GM12878 (cell line): Measurements from ENCODE around the gene STK33. TPM values are rescaled to one million over a fixed set of nuclear protein-coding genes. Genes with fewer than 3 reads are reported as not detected.

ENCODE experiments used
- ATAC-seq: fragments of 200-7000 bp; cut with Tn5 transposase; 3 replicates; pipeline ENCODE4 v1.9.1; 2020; ENCODE audit warnings: mild to moderate bottlenecking, moderate library complexity
- BruUV-seq: library from RNA; stranded (reverse); fragments of 400-500 nt; replicated peaks from 2 replicates; lab custom pipeline; 2021; lab: Mats Ljungman, UMichigan
- CTCF ChIA-PET: fragments of 300-600 bp; sonication (Branson Sonifier 250); formaldehyde crosslinking; extraction: SDS; loops from one replicate; lab custom pipeline; 2021; ENCODE audit warnings: inconsistent platforms; lab: Yijun Ruan, JAX
- POLR2A ChIA-PET: fragments of 350-600 bp; formaldehyde crosslinking; extraction: SDS; loops from one replicate; lab custom pipeline; 2021; ENCODE audit warnings: inconsistent platforms; lab: Charles Lee
- RAD21 ChIA-PET: fragments of 300-600 bp; sonication (Branson Sonifier 250); formaldehyde crosslinking; loops from one replicate; lab custom pipeline; 2023; ENCODE audit warnings: antibody characterized with exemption; ENCODE audit not compliant: unreplicated experiment; lab: Charles Lee
- SMC1A ChIA-PET: fragments of 300-600 bp; sonication (Branson Sonifier 250); formaldehyde crosslinking; loops from one replicate; lab custom pipeline; 2023; ENCODE audit not compliant: unreplicated experiment, uncharacterized antibody; lab: Charles Lee
- DNase-seq: peaks from one replicate; pipeline ENCODE4 v3.0.0-alpha.2; 2011; ENCODE audit warnings: low read depth, low spot score
- FAIRE-seq: peaks from 3 replicates; lab custom pipeline; 2011; peaks lifted over from hg19 to GRCh38; lab: Jason Lieb, UNC
- H2AFZ ChIP-seq: 2 replicates; pipeline ENCODE4 v1.6.0; 2011; ENCODE audit warnings: low read depth, low read length, control low read depth; ENCODE audit not compliant: control insufficient read depth
- H3K27ac ChIP-seq: 2 replicates; pipeline ENCODE4 v1.5.1; 2011; ENCODE audit warnings: control low read depth; ENCODE audit not compliant: control insufficient read depth, insufficient read depth
- H3K27me3 ChIP-seq, 2 experiments: replicated peaks in 1 of 2; 2 replicates each; pipeline versions ENCODE4 v1.6.0 to v1.6.1; 2011; ENCODE audit warnings: low read length in 1 of 2; ENCODE audit not compliant: control insufficient read depth in 2 of 2, insufficient read depth in 2 of 2
- H3K36me3 ChIP-seq, 2 experiments: 2 replicates each; pipeline ENCODE4 v1.5.1; 2011; ENCODE audit warnings: low read length in 1 of 2; ENCODE audit not compliant: control insufficient read depth in 2 of 2, insufficient read depth in 2 of 2
- H3K4me1 ChIP-seq: 2 replicates; pipeline ENCODE4 v1.6.1; 2011; ENCODE audit warnings: mild to moderate bottlenecking, low read length, moderate library complexity, mixed read lengths; ENCODE audit not compliant: control insufficient read depth, insufficient read depth
- H3K4me2 ChIP-seq: 2 replicates; pipeline ENCODE4 v1.6.0; 2011; ENCODE audit warnings: control low read depth; ENCODE audit not compliant: control insufficient read depth, insufficient read depth
- H3K4me3 ChIP-seq: fragments of 200-600 bp; sonication (generic); 2 replicates; pipeline ENCODE4 v1.5.1; 2016
- H3K79me2 ChIP-seq: 2 replicates; pipeline ENCODE4 v1.6.0; 2011; ENCODE audit warnings: low read length; ENCODE audit not compliant: control insufficient read depth, insufficient read depth
- H3K9ac ChIP-seq: 2 replicates; pipeline ENCODE4 v1.8.0; 2011; ENCODE audit warnings: low read length, control low read depth, mixed read lengths; ENCODE audit not compliant: control insufficient read depth, insufficient read depth
- H3K9me3 ChIP-seq: replicated peaks from 3 replicates; pipeline ENCODE4 v1.5.1; 2011; ENCODE audit warnings: mild to moderate bottlenecking, low read length; ENCODE audit not compliant: control insufficient read depth, insufficient read depth
- H4K20me1 ChIP-seq: 2 replicates; pipeline ENCODE4 v1.6.0; 2011; ENCODE audit not compliant: control insufficient read depth, insufficient read depth
- ASH2L ChIP-seq: fragments of 300-600, 200-600 bp; sonication (generic); IDR thresholded peaks from 2 replicates; pipeline ENCODE4 v1.6.1; 2017; ENCODE audit warnings: low read depth, mild to moderate bottlenecking, borderline replicate concordance
- ATF7 ChIP-seq: fragments of 450-650 bp; IDR thresholded peaks from 2 replicates; pipeline ENCODE4 v1.6.1; 2016; ENCODE audit warnings: low read depth, mild to moderate bottlenecking
- BACH1 ChIP-seq: fragments of 450-650 bp; IDR thresholded peaks from 2 replicates; pipeline ENCODE4 v1.6.1; 2017; ENCODE audit warnings: mild to moderate bottlenecking, borderline replicate concordance
- BCL11A ChIP-seq: IDR thresholded peaks from 2 replicates; pipeline ENCODE4 v1.6.1; 2011; ENCODE audit warnings: low read depth, low read length
- BCLAF1 ChIP-seq: fragments of 450-650 bp; IDR thresholded peaks from 2 replicates; pipeline ENCODE4 v1.6.1; 2017; ENCODE audit warnings: antibody characterized with exemption, mild to moderate bottlenecking, moderate library complexity
- BRCA1 ChIP-seq: IDR thresholded peaks from 2 replicates; pipeline ENCODE4 v1.6.1; 2011; ENCODE audit warnings: low read depth, low read length, improper control_type of control experiment
- EGR1 ChIP-seq, 2 experiments: IDR thresholded peaks; 1 replicate in 1 of 2; 2 replicates in 1 of 2; pipeline ENCODE4 v1.6.1; 2011 to 2012; ENCODE audit warnings: low read depth in 2 of 2, low read length in 2 of 2, borderline replicate concordance in 1 of 2, mild to moderate bottlenecking in 1 of 2, moderate library complexity in 1 of 2
- ESRRA ChIP-seq: IDR thresholded peaks from 2 replicates; pipeline ENCODE4 v1.6.1; 2012; ENCODE audit warnings: mild to moderate bottlenecking, low read length, improper control_type of control experiment
- FOXK2 ChIP-seq: fragments of 450-650 bp; IDR thresholded peaks from 2 replicates; pipeline ENCODE4 v1.6.1; 2017; ENCODE audit warnings: mild to moderate bottlenecking, moderate library complexity
- HSF1 ChIP-seq: fragments of 150-350 bp; IDR thresholded peaks from 2 replicates; pipeline ENCODE4 v1.6.1; 2014; ENCODE audit warnings: mild to moderate bottlenecking, low read depth, low read length
- NR2C1 ChIP-seq: fragments of 450-650 bp; IDR thresholded peaks from 2 replicates; pipeline ENCODE4 v1.6.1; 2017; ENCODE audit warnings: antibody characterized with exemption, mild to moderate bottlenecking, moderate library complexity
- NR2F1 ChIP-seq: fragments of 450-650 bp; conservative IDR thresholded peaks from 2 replicates; pipeline ENCODE4 v1.6.1; 2017; ENCODE audit warnings: mild to moderate bottlenecking
- PAX5 ChIP-seq: IDR thresholded peaks from 2 replicates; pipeline ENCODE4 v1.6.1; 2011; ENCODE audit warnings: low read depth, low read length, borderline replicate concordance
- POLR2AphosphoS5 ChIP-seq: IDR thresholded peaks from 2 replicates; pipeline ENCODE4 v1.6.1; 2011; ENCODE audit warnings: mild to moderate bottlenecking, low read length, inconsistent platforms
- SMAD1 ChIP-seq: fragments of 450-650 bp; IDR thresholded peaks from 2 replicates; pipeline ENCODE4 v1.6.1; 2018; ENCODE audit warnings: mild to moderate bottlenecking, low read depth; ENCODE audit not compliant: partially characterized antibody
- TCF12 ChIP-seq: IDR thresholded peaks from 2 replicates; pipeline ENCODE4 v1.6.1; 2011; ENCODE audit warnings: low read depth, mild to moderate bottlenecking, low read length
- ZNF207 ChIP-seq: fragments of 450-650 bp; IDR thresholded peaks from 2 replicates; pipeline ENCODE4 v1.6.1; 2014; ENCODE audit warnings: antibody characterized with exemption, mild to moderate bottlenecking, borderline replicate concordance
- ZNF687 ChIP-seq: fragments of 450-650 bp; IDR thresholded peaks from 2 replicates; pipeline ENCODE4 v1.6.1; 2017; ENCODE audit warnings: mild to moderate bottlenecking, moderate library complexity
- WGBS: methylation state at CpG from one replicate; pipeline ENCODE4 v1.1.6; 2016; ENCODE audit warnings: low lambda C conversion rate; ENCODE audit not compliant: insufficient replicate concordance, insufficient coverage; ENCODE audit errors: missing lambda C conversion rate; 5-methylcytosine and 5-hydroxymethylcytosine counted together
- in situ Hi-C: fragments of 300-500 bp; cut with MboI; formaldehyde crosslinking; loops from 9 replicates; pipeline ENCODE4 v1.14.3; 2018; ENCODE audit warnings: mixed read lengths
- intact Hi-C: fragments of 100-400 bp; cut with micrococcal nuclease; formaldehyde crosslinking; loops from one replicate; pipeline ENCODE4 v1.14.2; 2022; ENCODE audit not compliant: unreplicated experiment
- polyA plus RNA-seq, 11 experiments: library from polyadenylated mRNA; depleted of rRNA in 4 of 11; unstranded in 6 of 11; stranded (reverse) in 5 of 11; fragments of >200 nt; fragmentation: Nextera tagmentation in 4 of 11; fragmentation: Illumina TruSeq in 1 of 11; extraction: Ambion mirVana in 4 of 11; extraction: Trizol in 1 of 11; gene quantifications; 1 replicate in 1 of 11; 2 replicates in 10 of 11; pipeline versions ENCODE4 v1.2.1 to v1.2.3, GENCODE V29; 2011 to 2016; ENCODE audit warnings: inconsistent platforms in 2 of 11, missing spikeins in 2 of 11, low read depth in 1 of 11
- total RNA-seq, 4 experiments: library from RNA; depleted of rRNA in 3 of 4; stranded (reverse); fragments of >200 nt in 3 of 4; fragmentation: Illumina TruSeq in 1 of 4; extraction: Trizol in 1 of 4; gene quantifications; 2 replicates each; pipeline versions ENCODE4 v1.2.1 to v1.2.3, GENCODE V29; 2013 to 2021

The STK33 gene
- total and polyA plus RNA-seq, 10 of the 15 experiments (the other 5 are each of a cell fraction or from before 2014, with no cell fraction given), result 5.2 to 27.3 (median 18.3) TPM

- TF ChIP-seq EGR1 (IDR thresholded peaks at IDR 0.05; ENCODE audit: borderline replicate concordance in 1 of 2, low read depth in 2 of 2, low read length in 2 of 2) (no peak), BCL11A (no peak), ZNF207 (no peak), BACH1 (no peak), PAX5 (no peak), ZNF687 (no peak), ESRRA (no peak), BRCA1 (no peak)
Observed at GRCh38 chr11:8621147-8621546, 27.1 kb upstream of the STK33 start (continued).

- no peak overlapping the region for H3K4me2 ChIP-seq
- ChIA-PET RAD21 (no interaction called here), CTCF (no interaction called here), POLR2A (no interaction called here), SMC1A (interaction anchor here (0.6 kb wide), 1 partner anchor 12 kb away, joined by 3 read pairs; no protein-coding TSS in a partner anchor)
- no peak for FAIRE-seq
- BruUV-seq, result TSS peak; percentile 36
- H3K27me3 ChIP-seq, result no peaks in the 10 kb centered on the region
- in situ Hi-C loops, result no loop called here
- no peak for ATAC-seq
- 53% methylated on average over 2 of the region's 2 CpGs for WGBS
- no peak overlapping the region for H3K9ac ChIP-seq
- H3K4me1 ChIP-seq, result no peaks in the 10 kb centered on the region
- no peak overlapping the region for H3K4me3 ChIP-seq
- no peak overlapping the region for H2AFZ ChIP-seq
- no peak overlapping the region for H3K27ac ChIP-seq
- DNase-seq, result no peak
- no peaks in the 10 kb centered on the region for H3K79me2 ChIP-seq
- intact Hi-C loops, result no loop called here
- H3K36me3 ChIP-seq, result peaks cover 6 to 16% of the 10 kb centered on the region in 2 experiments
- no peaks in the 10 kb centered on the region for H4K20me1 ChIP-seq
- no peaks in the 10 kb centered on the region for H3K9me3 ChIP-seq
- no peak for TF ChIP-seq HSF1
- TF ChIP-seq BCLAF1, result no peak
- no peak for TF ChIP-seq TCF12
- TF ChIP-seq NR2F1, result no peak
- no peak for TF ChIP-seq SMAD1
- no peak for TF ChIP-seq POLR2AphosphoS5
- TF ChIP-seq ATF7, result no peak
- no peak for TF ChIP-seq ASH2L
- no peak for TF ChIP-seq NR2C1
- no peak for TF ChIP-seq FOXK2
Observed at GRCh38 chr11:8617063-8617462, 23.0 kb upstream of the STK33 start.
